ENCODE data around the gene LGR4. TPM values are rescaled to one million over a fixed set of nuclear protein-coding genes. Genes with fewer than 3 reads are reported as not detected.

Gene LGR4
- total and polyA plus RNA-seq, 9 of the 15 experiments (the other 6 are each of a cell fraction or from before 2014, with no cell fraction given), result 0.94 to 10.1 (median 5.8) TPM

DNA sequence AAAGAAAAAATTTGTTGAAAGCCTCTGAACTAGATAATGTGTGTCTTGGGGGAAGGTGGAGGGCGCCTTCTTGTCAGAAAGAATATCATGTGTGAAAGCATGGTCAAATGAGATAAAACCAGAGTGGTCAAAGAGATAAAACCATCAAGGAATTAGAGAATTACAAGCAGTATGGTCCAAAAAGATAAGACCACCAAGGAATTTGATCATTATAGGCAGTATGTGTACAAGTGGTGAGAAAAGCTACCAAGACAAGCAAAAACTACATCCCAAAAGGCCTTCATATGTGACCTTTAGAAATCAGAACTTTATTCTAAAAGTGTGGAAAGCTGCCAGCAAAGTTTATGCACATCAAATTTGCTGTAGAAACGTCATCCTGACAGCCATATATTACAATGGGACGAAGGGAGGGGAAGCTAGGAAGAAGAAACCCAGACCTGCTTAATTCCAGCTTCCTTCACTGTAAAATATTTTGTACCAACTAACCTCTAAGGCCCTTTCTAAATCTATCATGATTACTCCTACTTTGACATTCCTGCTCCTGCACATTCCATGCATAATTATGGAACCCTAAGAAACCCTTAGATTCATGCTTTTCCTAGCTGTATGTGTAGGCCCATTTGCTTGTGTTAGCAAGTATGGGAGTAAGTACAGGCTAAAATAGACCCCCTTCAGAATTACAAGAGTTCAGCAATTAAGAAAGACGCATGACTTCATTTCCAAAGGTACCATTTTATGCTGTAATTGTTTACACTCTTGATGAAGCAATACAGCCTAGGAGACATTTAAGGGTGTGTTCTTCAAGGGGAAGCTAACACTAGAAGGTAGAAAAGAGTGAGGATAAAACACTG lies 51.6 kb downstream of the LGR4 start (continued):
- TF ChIP-seq, protein P1, sequence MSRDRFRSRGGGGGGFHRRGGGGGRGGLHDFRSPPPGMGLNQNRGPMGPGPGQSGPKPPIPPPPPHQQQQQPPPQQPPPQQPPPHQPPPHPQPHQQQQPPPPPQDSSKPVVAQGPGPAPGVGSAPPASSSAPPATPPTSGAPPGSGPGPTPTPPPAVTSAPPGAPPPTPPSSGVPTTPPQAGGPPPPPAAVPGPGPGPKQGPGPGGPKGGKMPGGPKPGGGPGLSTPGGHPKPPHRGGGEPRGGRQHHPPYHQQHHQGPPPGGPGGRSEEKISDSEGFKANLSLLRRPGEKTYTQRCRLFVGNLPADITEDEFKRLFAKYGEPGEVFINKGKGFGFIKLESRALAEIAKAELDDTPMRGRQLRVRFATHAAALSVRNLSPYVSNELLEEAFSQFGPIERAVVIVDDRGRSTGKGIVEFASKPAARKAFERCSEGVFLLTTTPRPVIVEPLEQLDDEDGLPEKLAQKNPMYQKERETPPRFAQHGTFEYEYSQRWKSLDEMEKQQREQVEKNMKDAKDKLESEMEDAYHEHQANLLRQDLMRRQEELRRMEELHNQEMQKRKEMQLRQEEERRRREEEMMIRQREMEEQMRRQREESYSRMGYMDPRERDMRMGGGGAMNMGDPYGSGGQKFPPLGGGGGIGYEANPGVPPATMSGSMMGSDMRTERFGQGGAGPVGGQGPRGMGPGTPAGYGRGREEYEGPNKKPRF (IDR thresholded peaks at IDR 0.05; ENCODE audit: low read depth, low read length), result no peak
- TF ChIP-seq KLF1 (tag; IDR thresholded peaks at IDR 0.05) (no peak), ETS2 (tag; IDR thresholded peaks at IDR 0.05; ENCODE audit: borderline replicate concordance, poor library complexity, severe bottlenecking) (no peak), SAP30 (IDR thresholded peaks at IDR 0.05; ENCODE audit: borderline replicate concordance, insufficient read depth, low read depth, low read length, poor library complexity, severe bottlenecking) (no peak), ZNF3 (CRISPR knock-in tag; IDR thresholded peaks at IDR 0.05) (no peak), ZFPM2 (CRISPR knock-in tag; IDR thresholded peaks at IDR 0.05) (no peak), HBP1 (CRISPR knock-in tag; IDR thresholded peaks at IDR 0.05) (no peak), MED1 (CRISPR knock-in tag; IDR thresholded peaks at IDR 0.05; ENCODE audit: borderline replicate concordance) (no peak), COPS2 (conservative IDR thresholded peaks at IDR 0.05) (no peak), FOS (IDR thresholded peaks at IDR 0.05; ENCODE audit: extremely low read depth, insufficient read length) (no peak), ZNF695 (CRISPR knock-in tag; IDR thresholded peaks at IDR 0.05) (no peak), CBX3 (IDR thresholded peaks at IDR 0.05; ENCODE audit: borderline replicate concordance in 1 of 2, low read length in 2 of 2) (no peak), CBFA2T3 (IDR thresholded peaks at IDR 0.05) (peak; percentile 99), RBM14 (IDR thresholded peaks at IDR 0.05; ENCODE audit: borderline replicate concordance, insufficient read depth, low read depth, low read length) (no peak), NONO (IDR thresholded peaks at IDR 0.05; ENCODE audit: low read depth in 2 of 2, low read length in 1 of 2) (no peak; a peak in 1 of 4 replicates), HNRNPLL (IDR thresholded peaks at IDR 0.05; ENCODE audit: low read depth, low read length, poor library complexity, severe bottlenecking) (no peak), MCM2 (IDR thresholded peaks at IDR 0.05; ENCODE audit: low read depth) (no peak)
- TF ChIP-seq, protein P2, sequence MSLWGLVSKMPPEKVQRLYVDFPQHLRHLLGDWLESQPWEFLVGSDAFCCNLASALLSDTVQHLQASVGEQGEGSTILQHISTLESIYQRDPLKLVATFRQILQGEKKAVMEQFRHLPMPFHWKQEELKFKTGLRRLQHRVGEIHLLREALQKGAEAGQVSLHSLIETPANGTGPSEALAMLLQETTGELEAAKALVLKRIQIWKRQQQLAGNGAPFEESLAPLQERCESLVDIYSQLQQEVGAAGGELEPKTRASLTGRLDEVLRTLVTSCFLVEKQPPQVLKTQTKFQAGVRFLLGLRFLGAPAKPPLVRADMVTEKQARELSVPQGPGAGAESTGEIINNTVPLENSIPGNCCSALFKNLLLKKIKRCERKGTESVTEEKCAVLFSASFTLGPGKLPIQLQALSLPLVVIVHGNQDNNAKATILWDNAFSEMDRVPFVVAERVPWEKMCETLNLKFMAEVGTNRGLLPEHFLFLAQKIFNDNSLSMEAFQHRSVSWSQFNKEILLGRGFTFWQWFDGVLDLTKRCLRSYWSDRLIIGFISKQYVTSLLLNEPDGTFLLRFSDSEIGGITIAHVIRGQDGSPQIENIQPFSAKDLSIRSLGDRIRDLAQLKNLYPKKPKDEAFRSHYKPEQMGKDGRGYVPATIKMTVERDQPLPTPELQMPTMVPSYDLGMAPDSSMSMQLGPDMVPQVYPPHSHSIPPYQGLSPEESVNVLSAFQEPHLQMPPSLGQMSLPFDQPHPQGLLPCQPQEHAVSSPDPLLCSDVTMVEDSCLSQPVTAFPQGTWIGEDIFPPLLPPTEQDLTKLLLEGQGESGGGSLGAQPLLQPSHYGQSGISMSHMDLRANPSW (CRISPR knock-in tag; IDR thresholded peaks at IDR 0.05), result no peak
- TF ChIP-seq, protein P3, sequence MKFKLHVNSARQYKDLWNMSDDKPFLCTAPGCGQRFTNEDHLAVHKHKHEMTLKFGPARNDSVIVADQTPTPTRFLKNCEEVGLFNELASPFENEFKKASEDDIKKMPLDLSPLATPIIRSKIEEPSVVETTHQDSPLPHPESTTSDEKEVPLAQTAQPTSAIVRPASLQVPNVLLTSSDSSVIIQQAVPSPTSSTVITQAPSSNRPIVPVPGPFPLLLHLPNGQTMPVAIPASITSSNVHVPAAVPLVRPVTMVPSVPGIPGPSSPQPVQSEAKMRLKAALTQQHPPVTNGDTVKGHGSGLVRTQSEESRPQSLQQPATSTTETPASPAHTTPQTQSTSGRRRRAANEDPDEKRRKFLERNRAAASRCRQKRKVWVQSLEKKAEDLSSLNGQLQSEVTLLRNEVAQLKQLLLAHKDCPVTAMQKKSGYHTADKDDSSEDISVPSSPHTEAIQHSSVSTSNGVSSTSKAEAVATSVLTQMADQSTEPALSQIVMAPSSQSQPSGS (CRISPR knock-in tag; IDR thresholded peaks at IDR 0.05), result no peak
